H1 (cell line): ENCODE measurements around the gene ZFPL1.

Experiments
- CTCF ChIP-seq, 3 experiments: IDR thresholded peaks; 1 replicate in 2 of 3; 2 replicates in 1 of 3; pipeline versions ENCODE4 v1.5.1 to v1.6.1; 2011; ENCODE audit warnings: low read length in 3 of 3, mild to moderate bottlenecking in 3 of 3, inconsistent platforms in 2 of 3, low read depth in 1 of 3, moderate library complexity in 1 of 3; ENCODE audit not compliant: insufficient read depth in 1 of 3; ENCODE audit errors: control extremely low read depth in 1 of 3
- GABPA ChIP-seq: IDR thresholded peaks from 2 replicates; pipeline ENCODE4 v1.6.1; 2011; ENCODE audit warnings: mild to moderate bottlenecking, low read length, moderate library complexity, borderline replicate concordance; ENCODE audit not compliant: insufficient read depth
- SIX5 ChIP-seq: IDR thresholded peaks from 2 replicates; pipeline ENCODE4 v1.6.1; 2011; ENCODE audit warnings: mild to moderate bottlenecking, low read depth, low read length

GRCh38 chr11:65040520-65040846, 43.5 kb upstream of the ZFPL1 start:
- TF ChIP-seq CTCF (IDR thresholded peaks at IDR 0.05; ENCODE audit: control extremely low read depth in 1 of 3, insufficient read depth in 1 of 3, low read depth in 1 of 3, low read length in 3 of 3) (no peak), SIX5 (no peak), GABPA (no peak)
